ENCODE measurements around the gene WWTR1. TPM values are rescaled to one million over a fixed set of nuclear protein-coding genes. Genes with fewer than 3 reads are reported as not detected.

WWTR1 gene
- total RNA-seq, 2 experiments from 2014 or later = 0.19 to 0.42 TPM

DNA sequence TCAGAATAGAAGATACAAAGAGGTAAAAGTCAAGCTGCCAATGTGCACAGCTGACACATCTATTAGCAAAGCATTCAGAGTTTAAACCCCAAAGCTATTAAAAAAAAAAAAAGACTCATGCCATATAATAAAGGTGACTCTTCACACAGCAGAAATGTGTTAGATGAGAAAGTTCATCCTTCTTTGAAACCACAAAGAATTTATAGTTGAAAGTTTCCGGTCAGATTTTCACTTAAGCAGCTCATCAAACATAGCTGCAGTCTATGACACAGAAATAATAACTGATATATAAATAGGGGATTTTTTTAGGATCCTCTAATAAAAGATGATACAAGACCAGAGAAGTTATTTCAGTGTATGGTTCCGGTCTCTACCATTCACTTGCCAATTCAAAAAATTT, 76.6 kb downstream of the WWTR1 start:
- Mint-ChIP-seq H3K27me3 (ENCODE audit: low read depth) (peaks cover 23% of the 10 kb centered on the region), H3K4me1 (ENCODE audit: low read depth) (peaks cover 11% of the 10 kb centered on the region), H3K27ac (no peak overlapping the region), H3K36me3 (ENCODE audit: low read depth) (no peaks in the 10 kb centered on the region), H3K9me3 (no peaks in the 10 kb centered on the region), H3K4me3 (no peak overlapping the region)
- CTCF ChIA-PET = interaction anchor here (1.4 kb wide), 1 partner anchor 12 kb away, joined by 9 read pairs; no protein-coding TSS in a partner anchor
- DNase-seq = no peak
- intact Hi-C loops (cut with micrococcal nuclease) = no loop called here

DNA sequence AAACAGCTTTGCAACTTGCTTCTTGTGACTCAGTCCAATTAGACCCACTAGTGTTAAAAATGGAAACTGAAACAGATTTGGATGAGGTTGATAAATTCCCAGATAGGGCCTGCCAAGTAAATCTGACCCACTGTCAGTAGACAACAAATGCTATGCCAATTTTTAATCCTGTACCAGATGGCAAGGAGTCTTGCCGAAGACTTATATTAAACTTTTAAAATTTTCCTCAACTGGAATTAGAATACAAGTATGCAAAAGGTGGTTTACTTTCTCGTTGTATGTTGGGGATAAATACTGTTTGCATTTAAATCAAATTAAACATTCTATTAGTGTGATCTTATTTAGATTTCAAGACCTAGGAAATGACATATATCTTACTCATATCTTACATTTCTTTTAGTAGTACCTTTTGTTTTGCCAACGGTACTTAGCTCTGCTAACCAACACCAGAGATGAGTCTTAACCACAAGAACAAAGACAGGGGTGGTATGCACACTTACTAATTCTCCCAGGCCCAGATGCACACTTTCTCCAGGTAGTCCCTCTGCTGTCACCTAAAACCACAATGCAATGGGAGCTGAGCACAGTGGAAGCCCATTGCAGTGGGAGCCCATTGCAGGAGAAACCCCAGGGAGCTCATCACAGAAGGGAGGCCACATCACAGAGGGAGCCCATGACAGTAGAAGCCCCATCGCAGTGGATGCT, 77.8 kb downstream of the WWTR1 start:
- intact Hi-C loops (cut with micrococcal nuclease) = loop anchor here (1.0 kb wide), 1 partner anchor 122 kb away; no protein-coding TSS in a partner anchor

DNA sequence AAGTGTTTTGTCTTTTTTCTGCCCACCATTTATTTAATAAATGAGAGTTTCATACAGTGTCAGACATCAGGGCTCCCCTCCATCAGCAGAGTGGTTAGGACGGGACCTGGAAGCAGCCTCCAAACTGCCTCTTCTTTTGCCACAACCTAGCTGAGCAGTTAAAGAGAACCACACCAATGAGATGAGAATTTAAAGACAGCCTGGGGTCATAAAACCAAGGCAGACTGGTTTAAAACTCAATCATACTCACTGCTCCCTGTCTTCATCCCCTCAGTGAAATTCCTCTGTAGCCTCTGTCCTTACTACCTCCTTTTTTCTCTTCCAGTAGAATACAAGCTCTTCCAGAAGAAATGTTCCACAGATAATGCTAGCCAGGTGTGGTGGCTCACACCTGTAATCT, 78.7 kb downstream of the WWTR1 start:
- Mint-ChIP-seq H3K4me1 (ENCODE audit: low read depth) (peaks cover 18% of the 10 kb centered on the region), H3K9me3 (no peaks in the 10 kb centered on the region), H3K27me3 (ENCODE audit: low read depth) (peaks cover 23% of the 10 kb centered on the region), H3K27ac (no peak overlapping the region), H3K4me3 (no peak overlapping the region), H3K36me3 (ENCODE audit: low read depth) (no peaks in the 10 kb centered on the region)
- intact Hi-C loops (cut with micrococcal nuclease) = no loop called here
- no peak for DNase-seq
- CTCF ChIA-PET = interaction anchor here (1.5 kb wide), 1 partner anchor 9 kb away, joined by 3 read pairs; no protein-coding TSS in a partner anchor

More for the DNA sequence above, 77.8 kb downstream of the WWTR1 start:
- H3K9me3 Mint-ChIP-seq = no peaks in the 10 kb centered on the region
- no peak overlapping the region for H3K27ac Mint-ChIP-seq
- CTCF ChIA-PET = interaction anchor here (1.5 kb wide), 1 partner anchor 10 kb away, joined by 3 read pairs; no protein-coding TSS in a partner anchor
- no peak overlapping the region for H3K4me3 Mint-ChIP-seq
- no peaks in the 10 kb centered on the region for H3K36me3 Mint-ChIP-seq (ENCODE audit: low read depth)
- peak; percentile 6 for DNase-seq
- peaks cover 26% of the 10 kb centered on the region for H3K27me3 Mint-ChIP-seq (ENCODE audit: low read depth)
- H3K4me1 Mint-ChIP-seq (ENCODE audit: low read depth) = peaks cover 15% of the 10 kb centered on the region

DNA sequence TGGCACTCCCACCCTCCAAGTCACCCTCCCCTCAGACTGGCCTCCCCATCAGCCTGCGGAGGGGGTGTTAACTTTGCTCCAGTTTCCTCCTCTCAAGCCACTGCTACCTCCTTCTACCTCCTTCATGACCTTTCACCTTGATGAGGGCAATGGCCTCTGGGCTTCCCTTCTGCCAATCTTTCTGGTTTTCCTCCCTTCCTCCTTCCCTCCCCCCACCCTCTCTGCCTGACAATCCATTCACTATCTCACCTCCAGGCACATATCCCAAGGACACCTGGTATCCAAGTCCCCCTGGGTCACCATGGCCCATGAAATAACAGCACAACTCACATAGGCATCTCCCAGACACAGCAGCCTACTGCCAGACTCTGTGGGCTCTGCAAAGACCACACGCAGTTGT, 80.0 kb downstream of the WWTR1 start:
- intact Hi-C loops (cut with micrococcal nuclease) = no loop called here
- peaks cover 20% of the 10 kb centered on the region for H3K27me3 Mint-ChIP-seq (ENCODE audit: low read depth)
- CTCF ChIA-PET = interaction anchor here (0.8 kb wide), 1 partner anchor 9 kb away, joined by 4 read pairs; no protein-coding TSS in a partner anchor

DNA sequence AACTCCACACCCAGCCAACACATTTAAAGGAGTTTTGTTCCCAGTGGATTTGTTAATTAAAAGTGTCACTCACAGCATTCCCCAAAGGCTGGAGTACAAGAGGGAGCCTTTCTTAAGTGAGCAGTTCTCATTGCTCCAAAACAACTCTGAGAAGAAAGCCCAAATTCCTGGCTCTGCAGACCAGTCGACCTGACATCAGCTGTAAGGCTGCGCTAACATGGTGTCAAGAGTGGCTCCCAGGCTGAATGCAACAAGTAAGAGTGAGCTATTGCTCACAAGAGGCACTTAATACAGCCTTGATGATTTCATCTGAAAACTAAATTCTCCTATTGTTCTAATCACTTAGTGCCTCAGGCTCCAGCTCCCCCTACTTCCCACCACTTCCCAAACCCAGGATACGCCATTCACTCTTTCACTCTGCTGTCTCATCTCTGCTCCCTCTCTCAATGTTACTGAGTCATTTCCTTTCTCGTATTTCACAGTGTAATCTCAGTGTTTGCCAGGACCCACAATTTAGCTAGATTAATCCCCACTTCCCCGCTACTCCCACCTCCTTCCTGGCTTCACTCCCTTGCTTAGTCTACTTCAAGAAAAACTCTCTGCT, 81.8 kb downstream of the WWTR1 start:
- CTCF ChIA-PET = interaction anchor here (0.6 to 0.9 kb wide), 2 partner anchors 9 to 280 kb away, joined by 3 to 7 read pairs; no protein-coding TSS in a partner anchor
- Mint-ChIP-seq H3K27me3 (ENCODE audit: low read depth) (peaks cover 16% of the 10 kb centered on the region), H3K36me3 (ENCODE audit: low read depth) (no peaks in the 10 kb centered on the region), H3K4me3 (no peak overlapping the region), H3K9me3 (no peaks in the 10 kb centered on the region), H3K27ac (no peak overlapping the region), H3K4me1 (ENCODE audit: low read depth) (peaks cover 18% of the 10 kb centered on the region)
- peak; percentile 7 for DNase-seq
- intact Hi-C loops (cut with micrococcal nuclease) = loop anchor here (1.0 kb wide), 1 partner anchor 126 kb away; no protein-coding TSS in a partner anchor

More for the DNA sequence above, 80.0 kb downstream of the WWTR1 start:
- no peak overlapping the region for H3K4me3 Mint-ChIP-seq
- H3K9me3 Mint-ChIP-seq = no peaks in the 10 kb centered on the region
- H3K27ac Mint-ChIP-seq = no peak overlapping the region
- H3K4me1 Mint-ChIP-seq (ENCODE audit: low read depth) = peaks cover 18% of the 10 kb centered on the region
- no peaks in the 10 kb centered on the region for H3K36me3 Mint-ChIP-seq (ENCODE audit: low read depth)
- DNase-seq = no peak

DNA sequence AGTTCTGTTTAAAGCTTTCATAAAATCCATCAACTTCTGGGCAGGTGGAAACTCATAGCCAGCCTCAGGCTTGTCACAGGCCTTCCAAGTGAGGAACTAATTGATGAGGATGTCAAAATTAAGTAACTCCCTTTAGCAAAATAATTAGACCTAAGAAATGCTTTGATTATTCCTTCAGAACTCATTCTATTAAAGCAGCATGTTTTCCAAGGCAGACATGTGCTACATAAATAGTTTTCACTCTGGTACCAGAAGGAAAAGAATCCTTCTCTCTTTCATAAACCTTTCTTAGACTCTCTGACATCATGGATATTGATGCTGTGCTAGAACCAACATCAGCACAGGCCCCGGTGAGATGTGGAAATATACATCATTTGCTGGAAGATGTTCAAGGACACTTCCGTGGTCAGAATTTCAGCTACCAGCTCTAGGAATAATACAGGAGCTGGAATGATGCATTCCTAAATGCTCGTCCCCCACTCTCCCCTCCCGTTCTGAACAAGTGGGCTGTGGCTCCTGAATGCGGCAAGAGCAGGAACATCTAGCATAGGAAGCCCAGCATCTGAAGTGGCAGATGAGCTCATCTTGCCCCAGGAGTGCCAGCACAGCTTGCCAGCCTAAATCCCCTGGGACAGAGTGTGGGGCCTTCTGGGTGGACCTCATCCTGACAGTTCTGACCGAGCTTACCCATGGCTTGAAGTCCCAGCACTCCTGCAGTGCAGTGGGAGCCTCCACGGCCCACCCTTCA, 82.4 kb downstream of the WWTR1 start:
- H3K27ac Mint-ChIP-seq = no peak overlapping the region
- no peaks in the 10 kb centered on the region for H3K9me3 Mint-ChIP-seq
- intact Hi-C loops (cut with micrococcal nuclease) = no loop called here
- no peaks in the 10 kb centered on the region for H3K36me3 Mint-ChIP-seq (ENCODE audit: low read depth)
- H3K27me3 Mint-ChIP-seq (ENCODE audit: low read depth) = peaks cover 13% of the 10 kb centered on the region
- H3K4me1 Mint-ChIP-seq (ENCODE audit: low read depth) = peaks cover 18% of the 10 kb centered on the region
- DNase-seq = no peak
- CTCF ChIA-PET = no interaction called here
- no peak overlapping the region for H3K4me3 Mint-ChIP-seq

DNA sequence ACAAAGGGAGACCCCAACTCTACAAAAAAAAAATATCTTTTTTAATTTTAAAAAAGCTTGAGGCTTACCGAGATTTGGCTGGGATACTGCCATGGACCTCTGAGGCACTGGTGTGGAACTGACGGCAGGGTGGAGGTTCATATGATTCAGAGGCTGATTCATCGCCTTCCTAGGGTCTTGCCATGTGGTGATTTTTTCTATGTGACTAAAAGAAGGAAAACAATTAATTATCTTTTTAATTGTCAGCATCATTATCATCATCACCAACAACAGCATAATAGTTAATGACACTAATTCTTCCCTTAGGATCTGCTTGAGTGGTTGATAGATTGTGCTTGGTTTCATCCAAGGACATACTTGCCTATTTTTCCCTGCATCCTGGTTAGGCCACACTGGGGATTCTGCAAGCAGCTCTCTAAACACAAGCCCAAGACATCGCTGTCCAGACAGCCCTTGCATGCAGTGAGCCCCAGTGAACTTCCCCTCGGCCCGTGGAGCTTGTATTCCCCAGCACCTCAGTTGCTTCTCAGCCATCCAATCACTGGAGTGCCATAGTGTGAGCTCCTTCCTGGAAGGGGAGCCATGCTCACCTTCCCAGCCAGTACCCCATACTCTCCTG, 84.9 kb downstream of the WWTR1 start:
- H3K36me3 Mint-ChIP-seq (ENCODE audit: low read depth) = no peaks in the 10 kb centered on the region
- peaks cover 11% of the 10 kb centered on the region for H3K4me1 Mint-ChIP-seq (ENCODE audit: low read depth)
- CTCF ChIA-PET = interaction anchor here (0.5 to 1.2 kb wide), 5 partner anchors 87 to 639 kb away, joined by 3 to 4 read pairs (median 3); no protein-coding TSS in a partner anchor
- H3K27ac Mint-ChIP-seq = no peak overlapping the region
- no peaks in the 10 kb centered on the region for H3K9me3 Mint-ChIP-seq
- no peak overlapping the region for H3K4me3 Mint-ChIP-seq
- peaks cover 6% of the 10 kb centered on the region for H3K27me3 Mint-ChIP-seq (ENCODE audit: low read depth)
- no peak for DNase-seq
- intact Hi-C loops (cut with micrococcal nuclease) = no loop called here

DNA sequence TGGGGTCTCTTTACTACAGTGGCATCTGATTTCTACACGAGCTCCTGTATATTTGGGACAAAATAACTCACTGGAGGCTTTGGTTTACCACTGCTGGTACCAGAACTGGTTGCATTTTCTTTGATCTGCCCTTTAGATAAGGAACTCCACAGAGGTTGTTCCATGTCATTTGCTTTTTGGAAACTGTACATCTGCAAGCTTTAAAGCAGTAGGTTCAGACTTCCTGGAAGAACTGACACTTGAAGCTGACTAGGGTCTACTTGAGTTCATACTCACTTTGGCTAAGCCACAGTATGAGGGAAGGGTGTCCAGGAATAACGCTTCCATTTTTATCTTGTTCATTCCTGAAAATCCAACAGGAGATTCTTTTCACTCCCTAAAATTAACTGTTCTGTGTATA, 86.4 kb downstream of the WWTR1 start:
- Mint-ChIP-seq H3K36me3 (ENCODE audit: low read depth) (no peaks in the 10 kb centered on the region), H3K4me3 (no peak overlapping the region), H3K4me1 (ENCODE audit: low read depth) (peaks cover 8% of the 10 kb centered on the region), H3K27me3 (ENCODE audit: low read depth) (peaks cover 4% of the 10 kb centered on the region), H3K9me3 (no peaks in the 10 kb centered on the region), H3K27ac (no peak overlapping the region)
- DNase-seq = no peak
- intact Hi-C loops (cut with micrococcal nuclease) = no loop called here
- CTCF ChIA-PET = interaction anchor here (0.6 to 3.2 kb wide), 3 partner anchors 49 to 199 kb away, joined by 3 to 20 read pairs (median 3); partner anchors contain the start of gene COMMD2

DNA sequence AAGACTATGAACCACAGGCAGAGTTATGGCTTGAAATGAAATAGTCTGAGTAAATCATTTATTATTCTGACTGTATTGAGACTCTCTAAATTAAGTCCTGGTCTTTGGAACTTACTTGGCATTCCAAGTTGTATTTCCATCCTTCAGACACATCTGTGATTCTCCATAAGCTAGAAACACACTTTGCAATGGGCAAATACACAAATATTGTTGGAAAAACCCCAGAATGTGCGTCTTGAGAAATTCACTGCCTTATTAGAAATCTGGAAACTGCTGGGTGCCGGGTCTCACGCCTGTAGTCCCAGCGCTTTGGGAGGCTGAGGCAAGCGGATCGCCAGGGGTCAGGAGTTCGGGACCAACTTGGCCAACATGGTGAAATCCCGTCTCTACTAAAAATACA, 87.8 kb downstream of the WWTR1 start:
- no peak overlapping the region for H3K27ac Mint-ChIP-seq
- CTCF ChIA-PET = interaction anchor here (0.9 to 3.2 kb wide), 4 partner anchors 10 to 238 kb away, joined by 3 to 20 read pairs (median 10); no protein-coding TSS in a partner anchor
- intact Hi-C loops (cut with micrococcal nuclease) = no loop called here

DNA sequence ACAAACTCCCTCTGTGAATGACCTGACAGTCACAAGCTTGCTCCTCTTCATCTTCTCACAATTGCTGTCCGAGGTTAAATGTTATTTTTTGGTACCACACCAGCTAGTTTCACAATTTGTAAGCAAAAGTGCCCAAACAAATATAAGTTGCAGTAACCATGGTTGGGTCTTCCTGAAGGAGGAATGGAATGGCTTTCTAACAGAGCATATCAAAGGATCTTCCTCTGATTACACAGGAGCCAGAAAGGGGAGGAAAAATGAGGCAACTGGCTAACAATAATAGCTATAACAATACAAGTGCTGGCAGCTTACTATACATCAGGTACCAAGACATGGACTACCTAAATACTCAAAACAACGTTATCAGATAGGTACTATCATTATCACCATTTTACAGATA, 90.4 kb downstream of the WWTR1 start:
- no peak for DNase-seq
- Mint-ChIP-seq H3K9me3 (no peaks in the 10 kb centered on the region), H3K36me3 (ENCODE audit: low read depth) (no peaks in the 10 kb centered on the region), H3K4me3 (no peak overlapping the region), H3K27ac (no peak overlapping the region), H3K4me1 (ENCODE audit: low read depth) (no peaks in the 10 kb centered on the region), H3K27me3 (ENCODE audit: low read depth) (no peaks in the 10 kb centered on the region)
- CTCF ChIA-PET = interaction anchor here (0.8 to 1.2 kb wide), 4 partner anchors 9 to 200 kb away, joined by 3 to 7 read pairs (median 4); no protein-coding TSS in a partner anchor
- intact Hi-C loops (cut with micrococcal nuclease) = loop anchor here (5.0 kb wide), 1 partner anchor 90 kb away; the partner anchor contains the start of gene WWTR1

More for the DNA sequence above, 87.8 kb downstream of the WWTR1 start:
- Mint-ChIP-seq H3K4me3 (no peak overlapping the region), H3K27me3 (ENCODE audit: low read depth) (no peaks in the 10 kb centered on the region), H3K36me3 (ENCODE audit: low read depth) (no peaks in the 10 kb centered on the region), H3K9me3 (no peaks in the 10 kb centered on the region), H3K4me1 (ENCODE audit: low read depth) (peaks cover 3% of the 10 kb centered on the region)
- no peak for DNase-seq

DNA sequence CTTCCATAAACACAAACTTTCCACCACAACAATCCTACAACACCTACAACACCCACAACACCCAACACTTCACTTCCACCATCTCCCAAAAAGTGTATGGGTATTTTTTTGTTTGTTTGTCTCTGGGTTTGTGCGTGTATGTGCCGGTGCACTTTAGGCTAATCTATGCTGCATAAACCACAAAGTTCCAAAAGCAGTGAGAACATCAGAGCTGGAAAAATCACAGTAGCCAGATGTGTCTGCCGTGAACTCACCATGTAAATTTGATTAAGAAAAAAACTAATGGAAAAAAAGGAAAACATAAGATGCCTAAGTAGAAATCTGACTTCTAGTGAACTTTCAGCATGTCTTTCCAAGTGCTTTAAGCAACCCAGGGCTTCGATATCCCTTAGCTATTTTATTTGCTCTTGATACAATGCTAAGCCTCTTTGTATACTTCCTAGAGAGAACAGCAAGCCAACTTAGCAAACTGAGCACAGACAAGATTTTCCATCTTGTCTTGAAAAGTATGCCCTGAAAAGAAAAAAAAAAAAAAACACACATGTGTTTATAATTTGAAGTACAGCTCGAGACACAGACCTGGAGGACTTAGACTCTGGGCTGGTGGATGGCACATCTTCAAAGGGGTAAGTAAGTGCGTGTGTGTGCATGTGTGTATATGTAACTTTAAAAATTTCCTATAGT, 91.4 kb downstream of the WWTR1 start:
- Mint-ChIP-seq H3K27ac (no peak overlapping the region), H3K4me1 (ENCODE audit: low read depth) (no peaks in the 10 kb centered on the region), H3K36me3 (ENCODE audit: low read depth) (no peaks in the 10 kb centered on the region), H3K27me3 (ENCODE audit: low read depth) (no peaks in the 10 kb centered on the region), H3K4me3 (no peak overlapping the region), H3K9me3 (no peaks in the 10 kb centered on the region)
- intact Hi-C loops (cut with micrococcal nuclease) = loop anchor here (5.0 kb wide), 1 partner anchor 91 kb away; the partner anchor contains the start of gene WWTR1
- no peak for DNase-seq
- CTCF ChIA-PET = interaction anchor here (0.7 to 1.1 kb wide), 3 partner anchors 10 to 31 kb away, joined by 3 to 7 read pairs (median 4); no protein-coding TSS in a partner anchor

Data from activated naive CD4-positive, alpha-beta T cell treated with anti-CD3 and anti-CD28 coated beads for 36 hours (primary cell).